HT-29 (cell line): Measurements from ENCODE around the gene TCAF1. TPM values are rescaled to one million over a fixed set of nuclear protein-coding genes. Genes with fewer than 3 reads are reported as not detected.
"Not testable (repeated sequence)": the region's sequence is repeated elsewhere in the genome, so short reads cannot be mapped to it uniquely, and the experiment has no call there.

Experiments used
- DNase-seq: peaks from one replicate; pipeline ENCODE4 v3.0.0-alpha.2; 2015; ENCODE audit warnings: low spot score
- total RNA-seq: library from RNA; depleted of rRNA; stranded (reverse); fragments of >200 nt; shearing (Covaris generic); gene quantifications from 2 replicates; pipeline ENCODE4 v1.2.3, GENCODE V29; 2014

The TCAF1 gene
- total RNA-seq, 1 experiment from 2014 or later = 22.4 TPM

DNA sequence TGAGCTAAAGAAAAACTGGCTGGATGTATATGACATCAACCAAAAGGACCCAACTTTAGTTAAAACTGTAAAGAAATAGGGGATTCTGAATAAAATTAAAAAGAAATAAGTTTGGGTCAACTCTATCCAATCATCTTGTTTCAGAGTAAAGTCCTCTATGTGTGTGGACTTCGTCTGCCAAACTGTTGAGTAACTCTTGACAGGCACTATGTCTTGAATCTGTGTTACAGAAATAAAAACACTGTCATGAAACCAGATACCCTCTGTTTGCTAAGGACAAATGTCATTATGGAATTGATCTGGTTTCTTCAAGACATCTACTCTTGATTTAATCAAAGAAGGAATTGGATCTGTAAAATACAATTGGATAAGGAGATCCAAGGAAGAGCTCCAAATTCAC, 46.5 kb downstream of the TCAF1 start:
- not testable (repeated sequence) for DNase-seq

GRCh38 chr7:143850682-143851081, 51.3 kb downstream of the TCAF1 start:
- DNase-seq = no peak

GRCh38 chr7:143849785-143850479, 52.0 kb downstream of the TCAF1 start:
- DNase-seq = no peak

GRCh38 chr7:143848192-143848591, 53.8 kb downstream of the TCAF1 start:
- DNase-seq = no peak

- DNase-seq = no peak
Observed at GRCh38 chr7:143846692-143847091, 55.3 kb downstream of the TCAF1 start.

GRCh38 chr7:143841696-143842095, 60.3 kb downstream of the TCAF1 start:
- peak; percentile 45 for DNase-seq

GRCh38 chr7:143840062-143840461, 61.9 kb downstream of the TCAF1 start:
- DNase-seq = not testable (repeated sequence)

DNA sequence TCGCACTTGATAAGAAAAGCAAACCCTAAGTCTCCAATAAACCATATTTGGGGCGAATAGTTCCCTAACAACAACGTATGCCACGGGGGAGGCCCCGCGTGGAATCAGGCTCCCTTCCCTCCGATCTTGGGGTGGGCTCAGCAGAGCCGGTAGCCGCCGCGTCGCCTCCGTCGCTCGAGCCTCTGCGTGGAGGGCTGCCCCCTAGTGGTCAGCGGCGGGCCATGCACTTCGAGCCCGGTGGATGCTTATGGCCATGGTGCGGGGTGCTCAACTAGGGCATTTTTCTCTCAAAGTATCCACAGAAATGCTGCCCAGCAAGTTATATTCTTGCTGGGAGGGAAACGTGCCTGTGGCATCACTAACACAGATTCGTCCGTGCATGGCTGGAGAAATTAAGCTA, 64.8 kb downstream of the TCAF1 start:
- DNase-seq = not testable (repeated sequence)

DNA sequence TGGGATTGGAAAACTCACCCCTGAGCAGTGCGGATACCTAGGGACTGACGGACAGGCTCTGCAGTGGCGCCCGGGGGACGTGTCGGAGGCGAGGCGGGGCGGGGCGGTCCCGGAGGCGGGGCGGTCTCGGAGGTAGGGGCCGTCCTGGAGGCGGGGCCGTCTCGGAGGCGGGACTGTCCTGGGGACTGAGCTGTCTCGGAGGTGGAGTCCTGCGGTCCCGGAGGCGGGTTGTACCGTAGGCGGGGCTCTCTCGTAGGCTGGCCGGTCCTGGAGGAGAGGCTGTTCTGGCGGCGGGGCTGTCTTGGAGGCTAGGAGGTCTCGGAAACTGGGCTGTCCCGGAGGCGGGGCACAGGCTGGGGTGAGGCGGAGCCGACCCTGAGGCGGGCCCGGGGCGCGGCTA, 65.4 kb downstream of the TCAF1 start:
- DNase-seq = not testable (repeated sequence)

DNA sequence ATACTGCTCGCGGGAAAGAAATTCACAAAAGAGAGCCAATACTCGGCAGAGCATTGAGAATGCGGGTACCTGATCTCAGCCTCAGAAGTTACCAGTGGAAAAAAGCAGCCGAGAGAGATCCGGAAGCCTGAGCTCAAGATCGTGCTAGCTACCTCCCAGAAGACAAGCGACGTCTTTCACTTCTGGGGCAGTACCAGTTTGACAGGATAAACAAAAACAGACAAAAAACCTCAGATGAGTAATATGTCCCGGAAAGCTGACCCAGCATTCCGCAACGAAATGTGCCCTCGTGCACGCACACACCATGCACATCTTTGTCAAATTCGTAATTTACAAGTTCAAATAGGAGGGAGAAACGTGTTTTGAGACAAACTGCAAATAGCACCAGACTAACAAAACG, 65.9 kb downstream of the TCAF1 start:
- DNase-seq = not testable (repeated sequence)

DNA sequence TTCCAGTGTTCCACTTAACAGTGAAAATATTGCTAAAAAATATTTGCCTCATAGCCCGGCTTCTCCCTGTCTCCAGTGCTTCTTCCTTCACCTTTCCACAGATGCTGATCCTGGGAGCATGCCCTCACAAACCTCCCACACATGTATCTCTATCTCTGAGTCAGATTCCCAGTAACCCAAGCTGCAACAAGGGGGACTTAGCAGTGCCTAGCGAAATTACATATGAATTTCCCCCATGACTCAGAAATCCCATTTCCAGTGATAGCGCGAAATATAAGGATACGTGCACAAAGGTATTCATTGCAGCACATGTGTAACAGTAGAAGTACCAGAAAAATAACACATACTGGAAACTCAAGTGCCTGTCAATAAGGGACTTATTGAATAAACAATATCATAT, 75.4 kb downstream of the TCAF1 start:
- DNase-seq = not testable (repeated sequence)

DNA sequence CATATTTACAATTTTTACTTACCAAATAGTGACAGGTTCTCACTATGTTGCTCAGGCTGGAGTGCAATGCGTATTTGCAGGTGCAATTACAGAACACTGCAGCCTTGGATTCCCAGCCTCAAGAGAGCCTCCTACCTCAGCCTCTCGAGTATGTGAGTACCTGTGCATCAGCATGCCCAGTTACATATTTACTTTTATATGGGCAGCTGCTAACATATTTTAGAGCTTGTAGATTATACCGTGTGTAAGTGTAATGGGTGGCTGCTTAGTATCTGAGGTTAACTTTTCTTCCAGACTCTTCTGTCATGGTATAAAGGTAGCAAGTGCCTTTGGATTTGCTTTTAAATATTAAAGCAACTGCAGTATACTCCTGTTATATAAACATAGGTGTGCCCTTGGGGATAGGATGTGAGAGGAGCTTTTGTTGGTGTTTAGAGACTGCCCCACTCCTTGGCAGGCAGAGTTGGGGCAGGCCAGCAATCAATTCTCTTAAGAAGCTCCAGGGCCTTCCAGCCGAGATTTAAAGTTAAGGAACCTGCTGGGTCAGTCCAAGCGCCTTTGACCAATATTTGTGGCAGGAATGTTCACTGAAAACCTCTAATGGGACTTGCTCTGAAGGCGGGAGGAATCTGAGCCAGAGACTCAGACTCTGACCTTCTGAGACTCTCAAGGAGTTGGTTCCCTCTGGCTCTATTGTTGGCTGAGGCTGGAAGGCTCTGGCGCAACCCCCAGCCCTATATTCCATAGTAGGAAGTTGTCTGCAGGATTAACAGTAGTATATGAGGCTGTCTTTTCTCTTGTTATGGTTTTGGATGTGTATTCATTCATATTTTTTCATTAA, 77.5 kb downstream of the TCAF1 start:
- not testable (repeated sequence) for DNase-seq

GRCh38 chr7:143823634-143824294, 78.2 kb downstream of the TCAF1 start:
- not testable (repeated sequence) for DNase-seq

GRCh38 chr7:143821392-143822277, 80.3 kb downstream of the TCAF1 start:
- DNase-seq = not testable (repeated sequence)

GRCh38 chr7:143817873-143818272, 84.1 kb downstream of the TCAF1 start:
- not testable (repeated sequence) for DNase-seq

GRCh38 chr7:143816471-143817133, 85.4 kb downstream of the TCAF1 start:
- not testable (repeated sequence) for DNase-seq

- not testable (repeated sequence) for DNase-seq
Observed at GRCh38 chr7:143810639-143811038, 91.3 kb downstream of the TCAF1 start.

DNA sequence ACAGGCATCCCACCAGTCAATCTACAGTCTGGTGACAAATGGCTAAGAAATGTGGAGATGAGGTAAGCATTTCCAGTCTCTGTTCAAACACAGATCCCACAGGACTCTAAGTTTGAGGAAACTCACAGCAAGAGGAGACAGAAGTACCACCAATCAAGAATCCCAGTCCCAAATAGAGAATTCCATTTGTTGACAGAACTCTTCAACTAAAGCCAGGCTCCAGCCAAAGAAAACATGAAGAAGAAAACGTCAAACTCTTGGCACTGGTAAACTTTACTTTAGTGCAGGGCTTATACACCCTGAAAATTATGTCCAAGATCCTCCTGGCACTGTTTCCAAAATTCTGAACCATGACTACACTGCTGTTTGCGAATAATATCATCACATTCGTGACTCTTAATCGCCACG, 95.3 kb downstream of the TCAF1 start:
- not testable (repeated sequence) for DNase-seq
